Neural progenitor cell (in vitro differentiated cells): ENCODE results near the gene SMYD5.

ENCODE experiments used
- EZH2 ChIP-seq: fragments of 200-600 bp; sonication (generic); IDR thresholded peaks from 2 replicates; pipeline ENCODE4 v1.6.1; 2017; ENCODE audit warnings: antibody characterized with exemption, mild to moderate bottlenecking, moderate library complexity
- TF ChIP-seq, protein P1 (sequence below): fragments of 200-600 bp; sonication (generic); IDR thresholded peaks from 2 replicates; pipeline ENCODE4 v1.5.1; 2017; ENCODE audit warnings: antibody characterized with exemption, mild to moderate bottlenecking

DNA sequence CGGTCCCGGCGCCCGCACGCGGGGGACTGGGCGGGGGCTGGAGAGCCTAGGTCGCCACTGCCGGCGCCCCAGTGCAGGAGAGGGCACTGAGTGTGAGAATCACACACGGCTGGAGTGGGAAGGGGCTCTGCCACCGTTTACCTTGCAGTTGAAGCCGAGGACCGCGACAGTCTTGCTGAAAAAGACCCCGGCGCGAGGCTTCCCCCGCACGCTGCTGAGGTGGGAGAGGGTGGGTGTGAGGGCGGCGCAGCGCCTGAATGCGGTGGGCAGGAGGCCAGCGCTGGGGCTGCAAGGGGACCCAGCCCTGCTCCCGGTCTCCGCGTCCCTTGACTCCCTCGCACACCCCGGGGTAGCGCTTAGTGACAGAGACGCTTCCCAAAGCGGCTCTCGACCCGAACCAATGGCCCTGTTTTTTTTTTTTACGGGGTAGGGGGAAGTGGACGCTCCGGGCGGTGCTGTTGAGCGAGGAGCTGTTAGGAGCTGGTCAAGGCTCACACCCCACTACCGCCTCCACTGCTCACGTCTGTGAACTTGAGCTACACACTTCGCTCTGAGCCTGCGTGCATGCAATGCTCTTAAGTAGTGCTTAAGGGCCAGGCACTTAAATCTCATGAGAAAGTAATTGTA lies 10.9 kb upstream of the SMYD5 start:
- TF ChIP-seq, protein P1, sequence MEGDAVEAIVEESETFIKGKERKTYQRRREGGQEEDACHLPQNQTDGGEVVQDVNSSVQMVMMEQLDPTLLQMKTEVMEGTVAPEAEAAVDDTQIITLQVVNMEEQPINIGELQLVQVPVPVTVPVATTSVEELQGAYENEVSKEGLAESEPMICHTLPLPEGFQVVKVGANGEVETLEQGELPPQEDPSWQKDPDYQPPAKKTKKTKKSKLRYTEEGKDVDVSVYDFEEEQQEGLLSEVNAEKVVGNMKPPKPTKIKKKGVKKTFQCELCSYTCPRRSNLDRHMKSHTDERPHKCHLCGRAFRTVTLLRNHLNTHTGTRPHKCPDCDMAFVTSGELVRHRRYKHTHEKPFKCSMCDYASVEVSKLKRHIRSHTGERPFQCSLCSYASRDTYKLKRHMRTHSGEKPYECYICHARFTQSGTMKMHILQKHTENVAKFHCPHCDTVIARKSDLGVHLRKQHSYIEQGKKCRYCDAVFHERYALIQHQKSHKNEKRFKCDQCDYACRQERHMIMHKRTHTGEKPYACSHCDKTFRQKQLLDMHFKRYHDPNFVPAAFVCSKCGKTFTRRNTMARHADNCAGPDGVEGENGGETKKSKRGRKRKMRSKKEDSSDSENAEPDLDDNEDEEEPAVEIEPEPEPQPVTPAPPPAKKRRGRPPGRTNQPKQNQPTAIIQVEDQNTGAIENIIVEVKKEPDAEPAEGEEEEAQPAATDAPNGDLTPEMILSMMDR = peak; percentile 1
- peak; percentile 98 for TF ChIP-seq EZH2
